ENCODE results near the gene STK11IP. TPM values are rescaled to one million over a fixed set of nuclear protein-coding genes. Genes with fewer than 3 reads are reported as not detected.

Gene STK11IP
- total RNA-seq, 4 donors from 2014 or later: 19.4 to 62.6 (median 51.5) TPM

DNA sequence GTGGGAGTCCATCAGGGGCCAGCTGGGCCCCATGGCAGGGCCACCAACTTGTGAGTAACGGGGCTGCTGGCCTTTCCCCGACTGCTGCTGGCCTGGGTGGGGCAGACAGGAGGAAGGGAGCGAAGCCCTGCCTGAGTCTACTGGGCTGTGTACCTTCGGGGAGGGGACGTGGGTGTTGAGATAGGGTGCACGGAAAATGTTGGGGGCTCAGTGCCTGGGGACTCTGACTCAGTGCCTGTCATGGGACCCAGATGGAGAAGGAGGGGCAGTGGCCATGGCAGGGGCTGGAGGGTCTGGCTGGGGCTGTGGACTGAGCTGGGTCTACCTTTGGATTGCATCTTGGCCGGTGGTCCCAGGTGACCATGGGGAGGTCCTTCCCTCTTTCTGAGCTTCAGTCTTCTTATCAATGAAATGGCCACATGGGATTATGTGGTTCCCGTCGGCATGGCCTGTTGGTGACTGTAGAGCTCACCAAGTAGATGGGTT is 33.8 kb downstream of the STK11IP start:
- Histone ChIP-seq H3K36me3 (no peaks in the 10 kb centered on the region), H3K4me1 (peaks cover 0 to 8% (median 3%) of the 10 kb centered on the region in 4 donors), H3K9me3 (no peaks in the 10 kb centered on the region), H3K27me3 (no peaks in the 10 kb centered on the region), H3K4me3 (no peak overlapping the region), H3K27ac (no peak overlapping the region)
- TF ChIP-seq POLR2A (IDR thresholded peaks at IDR 0.05): no peak
- TF ChIP-seq, protein P1, sequence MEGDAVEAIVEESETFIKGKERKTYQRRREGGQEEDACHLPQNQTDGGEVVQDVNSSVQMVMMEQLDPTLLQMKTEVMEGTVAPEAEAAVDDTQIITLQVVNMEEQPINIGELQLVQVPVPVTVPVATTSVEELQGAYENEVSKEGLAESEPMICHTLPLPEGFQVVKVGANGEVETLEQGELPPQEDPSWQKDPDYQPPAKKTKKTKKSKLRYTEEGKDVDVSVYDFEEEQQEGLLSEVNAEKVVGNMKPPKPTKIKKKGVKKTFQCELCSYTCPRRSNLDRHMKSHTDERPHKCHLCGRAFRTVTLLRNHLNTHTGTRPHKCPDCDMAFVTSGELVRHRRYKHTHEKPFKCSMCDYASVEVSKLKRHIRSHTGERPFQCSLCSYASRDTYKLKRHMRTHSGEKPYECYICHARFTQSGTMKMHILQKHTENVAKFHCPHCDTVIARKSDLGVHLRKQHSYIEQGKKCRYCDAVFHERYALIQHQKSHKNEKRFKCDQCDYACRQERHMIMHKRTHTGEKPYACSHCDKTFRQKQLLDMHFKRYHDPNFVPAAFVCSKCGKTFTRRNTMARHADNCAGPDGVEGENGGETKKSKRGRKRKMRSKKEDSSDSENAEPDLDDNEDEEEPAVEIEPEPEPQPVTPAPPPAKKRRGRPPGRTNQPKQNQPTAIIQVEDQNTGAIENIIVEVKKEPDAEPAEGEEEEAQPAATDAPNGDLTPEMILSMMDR (IDR thresholded peaks at IDR 0.05): no peak
- no peak for DNase-seq

DNA sequence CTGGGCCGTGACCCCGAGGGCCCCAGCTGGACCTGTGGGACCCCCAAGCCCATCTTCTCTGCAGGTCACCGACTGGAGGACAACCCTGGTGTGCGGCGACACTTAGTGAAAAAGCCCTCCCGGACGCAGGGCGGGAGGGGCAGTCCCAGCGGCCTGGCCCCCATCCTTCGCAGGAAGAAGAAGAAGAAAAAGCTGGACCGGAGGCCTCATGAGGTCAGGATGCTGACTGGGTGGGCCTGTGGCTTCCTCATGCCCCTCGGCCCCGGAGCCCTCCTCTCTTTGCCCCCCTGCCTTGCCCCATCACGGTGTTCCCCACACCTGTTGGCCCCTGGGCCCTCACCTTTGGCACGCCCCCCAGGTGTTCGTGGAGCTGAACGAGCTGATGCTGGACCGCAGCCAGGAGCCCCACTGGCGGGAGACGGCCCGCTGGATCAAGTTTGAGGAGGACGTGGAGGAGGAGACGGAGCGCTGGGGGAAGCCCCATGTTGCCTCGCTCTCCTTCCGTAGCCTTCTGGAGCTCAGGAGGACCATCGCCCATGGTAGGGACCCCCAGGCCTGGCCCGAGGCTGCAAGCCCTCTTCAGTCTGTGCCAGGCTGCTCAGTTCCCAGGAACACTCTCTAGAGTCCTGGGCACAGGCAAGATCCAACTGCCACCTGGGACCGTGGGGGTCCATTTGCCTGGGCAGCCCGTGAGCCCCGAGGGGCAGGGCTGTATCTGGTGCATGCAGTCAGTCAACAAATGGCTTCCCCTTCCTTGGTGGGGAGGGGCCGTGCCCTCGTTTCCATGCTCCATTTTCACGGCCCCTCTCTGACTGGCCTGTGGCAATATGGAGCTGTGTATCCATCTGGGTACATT is 34.5 kb downstream of the STK11IP start:
- H3K36me3 ChIP-seq: no peaks in the 10 kb centered on the region
- H3K27ac ChIP-seq: no peak overlapping the region
- no peak overlapping the region for H3K4me3 ChIP-seq
- H3K9me3 ChIP-seq: no peaks in the 10 kb centered on the region
- H3K27me3 ChIP-seq: no peaks in the 10 kb centered on the region
- peaks cover 0 to 8% (median 3%) of the 10 kb centered on the region in 4 donors for H3K4me1 ChIP-seq
- peak in 2 of 3 donors; percentile 39 to 48 for DNase-seq
- TF ChIP-seq, protein P1 (IDR thresholded peaks at IDR 0.05): no peak
- no peak for TF ChIP-seq POLR2A (IDR thresholded peaks at IDR 0.05)

DNA sequence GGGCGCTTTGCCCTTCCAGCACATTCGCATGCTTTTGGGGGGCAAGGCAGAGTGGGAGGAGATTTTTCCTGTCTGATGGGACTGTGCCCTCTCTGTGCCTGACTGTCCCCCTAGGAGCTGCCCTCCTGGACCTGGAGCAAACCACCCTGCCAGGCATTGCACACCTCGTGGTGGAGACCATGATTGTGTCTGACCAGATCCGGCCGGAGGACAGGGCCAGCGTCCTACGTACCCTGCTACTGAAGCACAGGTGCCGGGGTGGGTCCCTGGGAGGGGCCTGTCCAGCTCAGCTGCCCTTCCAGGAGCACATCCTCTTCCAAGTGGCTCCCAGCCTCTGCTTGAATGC is 35.1 kb downstream of the STK11IP start:
- H3K4me3 ChIP-seq: no peak overlapping the region
- H3K4me1 ChIP-seq: peaks cover 0 to 5% (median 2%) of the 10 kb centered on the region in 4 donors
- no peak for DNase-seq
- no peak overlapping the region for H3K27ac ChIP-seq
- no peaks in the 10 kb centered on the region for H3K27me3 ChIP-seq
- H3K36me3 ChIP-seq: no peaks in the 10 kb centered on the region
- no peaks in the 10 kb centered on the region for H3K9me3 ChIP-seq
- TF ChIP-seq, protein P1 (IDR thresholded peaks at IDR 0.05): no peak
- TF ChIP-seq POLR2A (IDR thresholded peaks at IDR 0.05): no peak

DNA sequence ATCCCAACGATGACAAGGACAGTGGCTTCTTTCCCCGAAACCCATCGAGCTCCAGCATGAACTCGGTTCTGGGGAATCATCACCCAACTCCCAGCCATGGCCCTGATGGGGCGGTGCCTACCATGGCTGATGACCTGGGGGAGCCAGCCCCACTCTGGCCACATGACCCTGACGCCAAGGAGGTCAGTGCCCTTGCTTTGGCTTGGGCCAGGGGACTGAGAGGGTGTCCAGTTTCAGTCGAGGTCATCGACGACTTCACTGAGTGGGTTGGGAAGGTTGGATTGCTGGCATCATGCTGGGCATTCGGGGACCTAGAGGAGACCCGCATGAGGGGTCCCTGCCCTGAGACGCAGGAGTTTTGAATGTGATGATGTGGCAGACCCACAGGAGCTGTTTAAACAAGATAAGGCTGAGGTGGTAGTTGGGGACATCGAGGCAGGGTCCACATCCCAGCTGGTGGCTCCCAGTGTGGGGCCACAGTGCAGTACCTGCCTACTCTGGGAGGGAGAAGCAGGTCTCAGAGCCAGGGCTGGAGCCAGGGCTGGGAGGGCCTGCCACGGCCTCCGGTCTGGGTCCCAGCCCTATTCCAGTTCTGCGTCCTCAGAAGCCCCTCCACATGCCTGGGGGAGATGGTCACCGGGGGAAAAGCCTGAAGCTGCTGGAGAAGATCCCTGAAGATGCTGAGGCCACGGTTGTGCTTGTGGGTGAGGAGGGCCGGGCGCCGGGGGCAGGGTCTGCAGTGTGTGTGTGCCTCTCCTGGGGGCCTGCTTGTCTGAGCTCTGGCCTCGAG is 35.8 kb downstream of the STK11IP start:
- no peaks in the 10 kb centered on the region for H3K36me3 ChIP-seq
- no peak overlapping the region for H3K27ac ChIP-seq
- no peak overlapping the region for H3K4me3 ChIP-seq
- no peaks in the 10 kb centered on the region for H3K27me3 ChIP-seq
- no peaks in the 10 kb centered on the region for H3K4me1 ChIP-seq
- no peak for DNase-seq
- TF ChIP-seq, protein P1 (IDR thresholded peaks at IDR 0.05): no peak
- no peak for TF ChIP-seq POLR2A (IDR thresholded peaks at IDR 0.05)
- H3K9me3 ChIP-seq: no peaks in the 10 kb centered on the region

DNA sequence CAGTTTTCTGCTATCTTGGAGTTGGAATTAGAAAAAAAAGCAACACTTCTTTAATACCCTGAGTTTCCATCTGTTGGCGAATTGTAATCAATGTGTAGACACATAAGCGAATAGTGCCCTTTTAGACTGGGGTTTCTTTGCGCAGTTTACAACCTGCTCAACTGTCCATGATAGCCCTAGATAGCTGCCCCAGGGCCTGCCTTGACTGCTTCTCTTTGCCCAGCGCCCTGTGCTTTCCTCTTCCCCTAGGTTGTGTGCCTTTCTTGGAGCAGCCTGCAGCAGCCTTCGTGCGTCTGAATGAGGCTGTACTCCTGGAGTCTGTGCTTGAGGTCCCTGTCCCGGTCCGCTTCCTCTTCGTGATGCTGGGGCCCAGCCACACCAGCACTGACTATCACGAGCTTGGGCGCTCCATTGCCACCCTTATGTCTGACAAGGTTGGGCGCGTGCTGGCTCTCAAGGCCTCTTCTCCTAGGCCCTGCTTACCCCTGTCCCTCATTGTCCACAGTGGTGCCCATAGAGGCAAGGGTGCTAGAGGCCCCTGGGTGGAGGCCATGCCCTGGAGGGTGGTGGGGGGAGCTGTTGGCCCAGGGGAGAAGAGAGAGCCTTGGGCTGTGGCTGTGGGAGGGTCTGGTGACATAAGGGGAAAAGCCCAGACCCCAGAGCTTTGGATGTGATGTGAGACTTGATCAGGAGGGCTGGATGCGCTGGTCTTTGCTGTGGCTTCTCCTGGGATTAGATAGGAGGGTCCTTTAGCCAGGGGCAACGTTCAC is 36.7 kb downstream of the STK11IP start:
- Histone ChIP-seq H3K4me3 (no peak overlapping the region), H3K36me3 (no peaks in the 10 kb centered on the region), H3K27me3 (no peaks in the 10 kb centered on the region), H3K4me1 (no peaks in the 10 kb centered on the region), H3K9me3 (no peaks in the 10 kb centered on the region), H3K27ac (no peak overlapping the region)
- DNase-seq: no peak
- TF ChIP-seq, protein P1 (IDR thresholded peaks at IDR 0.05): no peak
- TF ChIP-seq POLR2A (IDR thresholded peaks at IDR 0.05): no peak
